GM18873 (cell line): ENCODE measurements around the gene AFDN.
A peak's percentile ranks its signal among the peaks of the same experiment; 100 is the strongest.

Experiments
- ATAC-seq: cut with Tn5 transposase; IDR thresholded peaks from one replicate; pipeline ENCODE4 v1.9.1; 2021; ENCODE audit warnings: mild to moderate bottlenecking, moderate library complexity, moderate number of reproducible peaks; ENCODE audit not compliant: unreplicated experiment, low FRiP score

The AFDN gene

DNA sequence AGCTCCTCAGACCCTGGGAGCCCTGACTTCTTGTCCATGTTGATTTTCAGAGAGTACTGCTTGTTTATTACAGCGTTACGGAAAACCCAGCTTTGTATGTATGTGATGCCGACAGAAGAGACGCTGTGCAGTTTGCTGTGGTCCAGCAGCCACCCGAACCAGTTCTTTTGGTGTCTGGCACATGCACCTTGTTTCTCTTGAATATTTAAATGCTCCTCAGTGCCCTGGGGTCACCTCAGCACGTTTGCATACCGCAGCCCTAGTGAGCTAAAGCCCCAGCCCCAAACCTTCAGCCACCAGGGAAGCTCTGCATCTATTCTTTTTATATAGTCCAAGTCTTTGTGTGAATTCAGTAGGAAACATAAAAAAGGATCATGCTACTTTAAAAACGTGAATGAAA, 39.9 kb downstream of the AFDN start:
- ATAC-seq: no peak

GRCh38 chr6:167870321-167870720, 43.6 kb downstream of the AFDN start:
- ATAC-seq: no peak

DNA sequence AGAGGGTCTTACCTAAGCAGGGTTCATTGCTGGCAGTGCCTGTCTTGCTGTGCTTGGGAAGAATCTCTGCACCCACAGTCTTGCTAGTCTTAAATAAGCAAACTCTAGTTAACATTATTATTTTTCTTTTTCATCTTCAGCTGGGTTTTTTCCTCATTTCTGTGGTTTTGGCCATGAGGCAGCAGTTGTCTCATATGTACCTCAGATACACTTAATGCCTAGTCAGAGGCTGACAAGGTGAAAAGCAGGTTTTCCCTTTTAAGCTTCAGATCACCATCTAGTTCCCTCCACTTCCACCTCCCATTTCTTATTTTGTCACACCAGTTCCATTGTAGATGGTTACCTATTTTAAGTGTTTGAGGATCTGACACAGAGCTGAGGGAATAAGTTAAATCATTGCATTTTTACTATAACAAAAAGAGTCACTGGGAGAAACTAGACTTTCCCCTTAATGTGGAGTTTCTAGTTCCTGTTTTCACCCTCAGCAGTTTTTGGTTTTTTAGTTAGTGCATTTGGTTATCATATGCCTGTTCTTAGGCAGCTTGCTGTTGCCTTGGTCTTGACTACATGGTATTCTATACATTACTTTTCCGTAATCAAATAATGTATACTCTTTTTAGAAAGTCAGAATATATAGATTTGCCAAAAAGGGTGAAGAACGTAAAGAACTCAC, 46.0 kb downstream of the AFDN start:
- no peak for ATAC-seq

DNA sequence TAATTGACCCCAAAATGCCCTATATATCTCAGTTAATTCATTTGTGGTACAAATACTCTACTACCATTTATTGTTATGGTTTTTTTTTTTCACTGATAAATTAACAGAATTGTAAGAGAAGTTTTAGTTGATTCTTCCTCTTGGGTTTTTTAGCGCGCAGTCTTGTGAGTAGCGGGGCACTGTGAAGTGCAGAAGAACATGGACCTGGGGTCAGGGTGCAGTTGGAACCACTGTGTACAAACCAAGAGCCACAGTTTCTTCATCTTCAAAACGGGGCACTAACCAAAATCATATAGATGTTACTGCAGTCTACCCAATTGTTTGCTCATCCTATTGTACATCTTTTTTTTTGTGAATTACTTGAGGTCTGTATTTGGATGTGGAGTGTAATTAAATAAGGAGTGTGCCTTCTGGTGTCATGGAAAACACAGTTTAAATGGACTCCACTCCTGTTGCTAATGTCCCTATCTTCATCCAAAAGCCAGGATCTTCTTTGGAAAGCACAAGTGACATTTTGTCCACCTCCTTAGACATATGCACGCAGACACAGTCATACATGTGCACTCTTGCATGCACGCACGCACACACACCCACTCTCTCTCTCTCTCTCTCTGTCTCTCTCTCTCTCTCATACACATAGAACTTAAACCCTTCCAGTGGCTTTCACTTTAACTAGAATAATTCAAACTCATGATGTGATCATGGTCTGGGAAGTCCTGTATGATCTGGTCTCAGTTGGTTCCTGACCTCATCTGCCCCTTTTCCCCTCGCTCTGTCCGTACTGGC, 51.5 kb downstream of the AFDN start:
- ATAC-seq: no peak

GRCh38 chr6:167879612-167880011, 52.9 kb downstream of the AFDN start:
- ATAC-seq: no peak

GRCh38 chr6:167881327-167881726, 54.6 kb downstream of the AFDN start:
- ATAC-seq: no peak

DNA sequence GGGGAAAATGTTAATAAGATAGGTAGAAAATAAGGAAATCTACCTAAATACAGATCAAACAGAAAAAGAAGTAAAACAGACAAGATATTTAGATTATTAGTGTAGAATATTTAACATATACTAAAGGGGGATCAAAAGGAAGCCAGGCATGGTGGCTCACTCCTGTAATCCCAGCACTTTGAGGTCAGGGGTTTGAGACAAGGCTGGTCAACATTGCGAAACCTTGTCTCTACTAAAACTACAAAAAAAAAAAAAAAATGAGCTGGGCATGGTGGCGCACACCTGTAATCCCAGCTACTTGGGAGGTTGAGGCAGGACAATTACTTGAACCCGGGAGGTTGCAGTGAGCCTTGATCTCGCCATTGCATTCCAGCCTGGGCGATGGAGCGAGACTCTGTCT, 55.5 kb downstream of the AFDN start:
- no peak for ATAC-seq

- no peak for ATAC-seq
These were observed 61.4 kb downstream of the AFDN start for GRCh38 chr6:167888098-167888497.

DNA sequence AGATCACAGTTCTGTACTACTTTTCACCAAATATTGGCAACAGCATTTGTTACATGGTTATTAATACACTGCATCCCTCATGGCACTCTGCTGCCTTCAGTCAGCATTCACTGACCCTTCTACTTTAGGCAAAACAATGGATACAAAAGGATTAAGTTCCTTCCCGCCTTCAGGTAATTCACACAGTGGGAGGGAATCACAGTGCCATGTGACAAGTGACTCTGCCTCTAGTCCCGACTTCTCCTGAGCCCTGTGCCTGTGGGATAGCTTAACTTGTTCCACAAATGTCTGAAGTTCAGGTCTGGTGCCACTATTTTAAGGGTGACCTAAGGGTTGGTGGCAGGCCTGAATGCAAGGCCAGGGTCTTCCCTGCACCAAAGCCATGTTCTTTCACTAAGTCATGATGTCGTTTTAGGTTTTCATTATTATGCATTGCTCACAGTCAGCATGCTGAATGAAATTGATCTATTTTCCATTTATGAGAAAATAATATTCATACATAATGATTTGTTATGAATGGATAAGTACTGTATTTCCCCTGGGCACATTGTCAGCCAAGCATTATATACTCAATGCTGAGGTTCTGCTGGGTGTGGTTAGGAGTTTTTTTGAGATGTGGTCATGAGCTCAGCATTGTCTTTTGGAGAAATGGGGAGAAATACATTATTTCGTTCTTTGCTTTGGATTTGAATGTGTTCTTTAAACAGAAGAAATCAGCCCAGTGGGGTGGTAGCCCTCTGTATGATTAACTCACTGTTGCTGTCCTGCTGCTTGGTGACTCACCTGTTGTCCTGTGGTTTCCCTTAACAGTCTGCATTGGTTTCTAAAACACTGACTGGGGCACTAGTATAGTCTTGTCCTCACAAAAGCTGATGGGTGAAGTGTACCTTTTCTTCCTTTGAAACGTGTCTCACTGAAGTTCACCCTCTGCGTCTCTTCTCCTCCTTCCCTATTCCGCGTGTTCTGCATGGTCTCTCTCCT, 66.4 kb downstream of the AFDN start:
- peak; percentile 82 for ATAC-seq

GRCh38 chr6:167894965-167895364, 68.3 kb downstream of the AFDN start:
- no peak for ATAC-seq

- ATAC-seq: no peak
These were observed 69.9 kb downstream of the AFDN start for GRCh38 chr6:167896648-167897047.

DNA sequence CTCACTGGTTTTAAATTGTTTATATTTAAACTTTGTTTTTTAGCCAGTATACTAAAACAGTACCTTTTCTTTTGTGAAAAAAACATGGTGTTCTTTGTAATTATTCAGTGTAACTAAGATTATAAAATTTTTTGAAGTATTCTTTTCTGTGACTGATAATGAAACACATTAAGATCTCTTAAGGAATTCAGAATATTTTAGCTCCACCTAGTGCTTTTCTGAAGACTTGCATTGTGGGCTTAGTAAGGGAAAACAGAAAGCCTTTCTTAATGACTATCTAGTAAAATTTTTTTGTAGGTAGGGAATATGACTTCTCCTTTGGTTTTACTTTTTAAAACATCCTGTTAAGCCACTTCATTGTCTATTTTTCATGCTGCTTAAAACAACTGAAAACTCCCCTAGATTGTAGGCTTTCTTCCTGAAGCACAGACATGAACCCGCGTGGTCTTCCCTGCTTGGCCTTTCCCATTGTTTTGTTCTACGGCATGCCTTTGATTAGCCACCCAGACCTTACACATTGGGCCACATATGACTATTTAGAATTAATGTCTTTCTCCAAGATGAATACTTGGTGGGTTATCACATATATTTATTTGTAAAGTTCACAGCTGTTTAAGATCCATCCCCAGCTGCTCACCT, 72.1 kb downstream of the AFDN start:
- no peak for ATAC-seq

DNA sequence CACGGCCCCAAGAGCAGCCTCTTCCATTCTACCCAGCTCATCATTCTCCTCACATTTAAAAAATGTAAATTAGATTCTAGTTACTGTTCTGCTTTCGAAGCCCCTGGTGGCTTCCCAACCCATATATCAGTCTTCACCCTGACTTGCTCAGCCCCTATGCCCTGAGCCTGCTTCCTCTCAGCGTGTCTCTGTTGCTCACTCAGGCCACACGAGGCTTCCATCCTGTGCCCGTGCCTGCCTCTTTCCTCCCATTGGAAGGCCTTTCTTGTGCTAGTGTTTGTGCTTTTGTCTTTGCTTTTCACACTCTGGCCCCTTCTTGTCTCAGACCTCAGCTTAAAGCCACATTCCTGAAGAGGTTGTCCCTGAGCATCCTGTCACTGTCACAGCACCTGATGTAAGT, 78.1 kb downstream of the AFDN start:
- no peak for ATAC-seq

DNA sequence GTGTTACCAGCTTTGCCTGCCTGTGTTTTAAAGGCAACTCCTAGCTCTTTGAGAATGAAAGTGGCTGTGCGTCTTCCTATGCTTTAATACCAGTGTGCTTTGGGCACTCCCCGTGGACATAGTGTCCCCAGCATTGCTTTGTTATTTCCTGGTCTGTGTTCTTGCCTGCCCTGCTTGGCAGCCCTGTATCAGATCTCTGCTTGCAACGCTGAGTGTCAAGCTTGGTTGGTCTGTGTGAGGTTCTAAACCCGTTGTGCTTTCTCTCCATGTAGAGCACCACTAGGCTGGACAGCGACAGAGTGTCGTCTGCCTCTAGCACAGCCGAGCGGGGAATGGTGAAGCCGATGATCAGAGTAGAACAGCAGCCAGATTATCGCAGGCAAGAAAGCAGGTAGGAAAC, 80.2 kb downstream of the AFDN start:
- no peak for ATAC-seq

DNA sequence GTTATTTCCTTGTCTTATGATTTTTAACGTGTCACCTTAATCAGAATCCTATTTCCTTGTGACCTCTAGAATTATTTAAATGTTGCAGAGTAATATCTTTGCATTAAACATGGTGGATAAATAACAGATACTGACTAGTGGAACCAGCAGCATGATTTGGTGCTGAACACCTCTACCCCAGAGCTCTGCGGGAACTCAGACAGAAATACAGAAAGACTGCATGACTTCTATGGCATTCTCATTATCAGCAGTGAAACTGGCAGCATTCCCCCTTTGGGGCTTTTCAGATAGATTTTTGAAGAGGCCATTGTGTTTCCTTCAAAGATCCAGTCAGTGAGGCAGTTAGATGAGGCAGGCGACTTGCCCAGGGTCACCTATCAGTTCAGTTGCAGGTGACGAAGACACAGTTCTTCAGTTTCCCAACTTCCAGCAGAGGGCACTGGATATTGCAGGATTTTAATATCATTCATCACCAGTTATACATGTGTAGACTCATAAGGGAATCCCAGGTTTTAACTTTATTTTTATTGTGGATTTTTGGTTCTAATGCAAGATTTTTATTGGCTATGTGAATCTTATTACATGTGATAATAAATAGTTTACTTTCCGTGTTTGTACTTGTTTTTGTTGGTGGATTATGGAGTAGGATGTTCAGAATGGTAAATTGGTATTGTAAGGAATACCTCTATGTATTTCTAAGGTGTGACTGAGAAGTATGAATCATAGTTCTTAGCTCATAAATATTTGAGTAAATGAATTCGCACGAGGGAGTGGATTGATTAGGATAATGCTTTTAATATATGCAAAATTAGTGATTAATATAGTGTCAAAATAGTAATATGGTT, 81.3 kb downstream of the AFDN start:
- no peak for ATAC-seq

DNA sequence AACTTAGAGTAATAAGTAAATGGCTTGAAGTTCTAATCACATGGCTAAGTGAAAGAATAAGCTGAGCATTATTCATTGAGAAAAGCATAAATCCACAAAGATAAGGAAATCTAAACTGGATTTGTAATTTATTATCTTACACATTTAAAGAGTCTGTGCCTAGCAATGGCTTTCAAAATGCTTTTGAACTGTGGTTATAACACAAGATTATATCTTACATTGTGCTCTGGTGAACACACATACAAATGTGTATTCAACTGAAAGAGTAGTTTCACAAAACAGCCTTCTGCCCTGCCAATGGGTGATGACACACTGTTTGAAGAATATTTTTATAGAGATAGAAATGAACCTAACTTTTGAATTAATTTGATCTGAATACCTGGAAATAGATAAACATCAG, 83.3 kb downstream of the AFDN start:
- ATAC-seq: no peak

DNA sequence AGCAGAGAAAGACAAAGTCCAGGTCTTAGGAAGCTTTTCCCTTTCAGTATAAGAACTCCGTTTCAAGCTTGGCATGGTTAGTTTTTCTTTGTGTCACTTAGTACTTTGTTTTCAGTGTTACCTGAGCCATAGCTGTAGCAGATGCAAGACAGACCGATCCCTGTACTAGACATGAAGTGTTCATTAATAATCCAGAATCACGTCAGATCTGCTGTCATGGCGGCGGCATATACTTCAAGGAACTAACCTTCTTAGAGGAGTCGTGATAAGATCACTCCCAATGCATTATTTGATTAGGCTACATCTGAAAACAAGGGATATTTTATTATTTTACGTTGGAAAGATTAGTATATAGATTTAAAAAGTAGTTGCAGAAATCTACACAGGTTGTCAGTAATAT, 83.9 kb downstream of the AFDN start:
- no peak for ATAC-seq

DNA sequence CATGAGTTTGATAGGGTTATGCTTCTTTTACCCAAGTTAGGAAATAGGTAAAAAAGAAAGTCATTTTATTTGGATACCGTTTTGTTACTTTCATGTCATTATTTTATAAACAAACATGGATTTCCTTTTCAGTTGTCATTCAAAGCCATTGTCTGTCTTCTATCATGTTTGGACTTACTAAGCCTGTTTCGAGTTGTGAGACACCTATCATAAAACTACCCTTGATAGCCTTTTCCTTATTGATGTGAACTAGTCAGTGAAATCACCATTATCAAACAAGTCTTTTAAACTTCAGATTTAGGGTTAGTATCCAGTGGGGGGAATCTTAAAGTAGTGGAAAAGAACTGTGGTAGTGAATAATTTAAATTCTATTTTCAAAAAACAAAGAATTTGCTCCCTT, 85.8 kb downstream of the AFDN start:
- ATAC-seq: no peak

GRCh38 chr6:167913699-167914098, 87.0 kb downstream of the AFDN start:
- ATAC-seq: no peak

- ATAC-seq: no peak
These were observed 88.4 kb downstream of the AFDN start for GRCh38 chr6:167915139-167915538.
